MM.1S (cell line): ENCODE results near the gene LOXL4.

Source experiments
- DNase-seq: peaks from one replicate; pipeline ENCODE4 v3.0.0-alpha.2; 2015
- H2AFZ ChIP-seq: fragments of 300-600 bp; sonication (generic); 2 replicates; pipeline ENCODE4 v1.6.0; 2016; ENCODE audit warnings: antibody characterized with exemption, low read length
- H3F3A ChIP-seq: fragments of 300-600 bp; sonication (generic); 2 replicates; pipeline ENCODE4 v1.6.1; 2016; ENCODE audit warnings: mild to moderate bottlenecking, antibody characterized with exemption, low read length, moderate library complexity, mixed read lengths; ENCODE audit not compliant: insufficient read depth
- H3K27ac ChIP-seq: fragments of 300-600 bp; sonication (generic); 2 replicates; pipeline ENCODE4 v1.5.1; 2016; ENCODE audit warnings: mild to moderate bottlenecking, low read length
- H3K27me3 ChIP-seq: fragments of 300-600 bp; sonication (generic); replicated peaks from 2 replicates; pipeline ENCODE4 v1.6.0; 2016; ENCODE audit warnings: low read length; ENCODE audit not compliant: insufficient read depth
- H3K36me3 ChIP-seq: fragments of 300-600 bp; sonication (generic); replicated peaks from 2 replicates; pipeline ENCODE4 v1.6.1; 2016; ENCODE audit warnings: mild to moderate bottlenecking, low read length, mixed read lengths; ENCODE audit not compliant: insufficient read depth
- H3K4me1 ChIP-seq: fragments of 300-600 bp; sonication (generic); 2 replicates; pipeline ENCODE4 v1.6.1; 2016; ENCODE audit warnings: low read length, mixed read lengths
- H3K4me2 ChIP-seq: fragments of 300-600 bp; sonication (generic); 2 replicates; pipeline ENCODE4 v1.6.0; 2016; ENCODE audit warnings: low read depth, low read length
- H3K4me3 ChIP-seq: fragments of 300-600 bp; sonication (generic); 2 replicates; pipeline ENCODE4 v1.5.1; 2016; ENCODE audit warnings: low read length, mixed read lengths
- H3K79me2 ChIP-seq: fragments of 300-600 bp; sonication (generic); 2 replicates; pipeline ENCODE4 v1.6.1; 2016; ENCODE audit warnings: mixed run types, low read length, mixed read lengths
- H3K9ac ChIP-seq: fragments of 300-600 bp; sonication (generic); 2 replicates; pipeline ENCODE4 v1.6.1; 2016; ENCODE audit warnings: low read length, mixed read lengths
- H3K9me2 ChIP-seq: fragments of 300-600 bp; sonication (generic); replicated peaks from 2 replicates; pipeline ENCODE4 v1.6.1; 2016; ENCODE audit warnings: mild to moderate bottlenecking, low read length, mixed read lengths; ENCODE audit not compliant: insufficient read depth
- H3K9me3 ChIP-seq: fragments of 300-600 bp; sonication (generic); replicated peaks from 2 replicates; pipeline ENCODE4 v1.6.1; 2016; ENCODE audit warnings: mild to moderate bottlenecking, low read length, mixed read lengths; ENCODE audit not compliant: insufficient read depth
- H4K20me1 ChIP-seq: fragments of 300-600 bp; sonication (generic); 2 replicates; pipeline ENCODE4 v1.6.1; 2016; ENCODE audit warnings: mild to moderate bottlenecking, low read length, moderate library complexity, mixed read lengths; ENCODE audit not compliant: insufficient read depth
- CTCF ChIP-seq: fragments of 300-600 bp; sonication (generic); IDR thresholded peaks from 2 replicates; pipeline ENCODE4 v1.5.1; 2016; ENCODE audit warnings: antibody characterized with exemption, low read length, mixed read lengths
- EZH2 ChIP-seq: fragments of 300-600 bp; sonication (generic); optimal IDR thresholded peaks from 2 replicates; pipeline ENCODE3; 2017; ENCODE audit warnings: low read depth, mild to moderate bottlenecking, antibody characterized with exemption, low read length, mixed read lengths
- EZH2phosphoT487 ChIP-seq: fragments of 300-600 bp; sonication (generic); IDR thresholded peaks from 2 replicates; pipeline ENCODE4 v1.6.1; 2018; ENCODE audit warnings: antibody characterized with exemption, low read length

LOXL4 gene

GRCh38 chr10:98286419-98286818, 18.4 kb upstream of the LOXL4 start:
- Histone ChIP-seq H3K27ac (no peak overlapping the region), H3F3A (no peaks in the 10 kb centered on the region), H2AFZ (no peak overlapping the region), H4K20me1 (no peaks in the 10 kb centered on the region), H3K9ac (no peak overlapping the region), H3K79me2 (no peaks in the 10 kb centered on the region), H3K9me3 (no peaks in the 10 kb centered on the region), H3K4me2 (no peak overlapping the region), H3K4me3 (no peak overlapping the region), H3K27me3 (no peaks in the 10 kb centered on the region), H3K4me1 (no peaks in the 10 kb centered on the region), H3K36me3 (no peaks in the 10 kb centered on the region), H3K9me2 (no peaks in the 10 kb centered on the region)
- TF ChIP-seq CTCF, result no peak
- TF ChIP-seq EZH2phosphoT487, result no peak
- no peak for TF ChIP-seq EZH2
- DNase-seq, result no peak

GRCh38 chr10:98285416-98285815, 17.4 kb upstream of the LOXL4 start:
- no peak for DNase-seq
- no peaks in the 10 kb centered on the region for H3K36me3 ChIP-seq
- H3K27ac ChIP-seq, result no peak overlapping the region
- no peak overlapping the region for H3K9ac ChIP-seq
- no peaks in the 10 kb centered on the region for H3K27me3 ChIP-seq
- no peaks in the 10 kb centered on the region for H3K9me2 ChIP-seq
- H3K4me3 ChIP-seq, result no peak overlapping the region
- TF ChIP-seq CTCF, result no peak
- no peak for TF ChIP-seq EZH2
- no peak for TF ChIP-seq EZH2phosphoT487
- H3K9me3 ChIP-seq, result no peaks in the 10 kb centered on the region
- no peaks in the 10 kb centered on the region for H4K20me1 ChIP-seq
- no peaks in the 10 kb centered on the region for H3K4me1 ChIP-seq
- no peak overlapping the region for H3K4me2 ChIP-seq
- no peaks in the 10 kb centered on the region for H3K79me2 ChIP-seq
- no peaks in the 10 kb centered on the region for H3F3A ChIP-seq
- H2AFZ ChIP-seq, result no peak overlapping the region

GRCh38 chr10:98276311-98276710, 8.3 kb upstream of the LOXL4 start:
- Histone ChIP-seq H3K4me1 (no peaks in the 10 kb centered on the region), H3K4me3 (no peak overlapping the region), H2AFZ (no peak overlapping the region), H3K36me3 (no peaks in the 10 kb centered on the region), H3K9ac (no peak overlapping the region), H3K27ac (no peak overlapping the region), H3K79me2 (no peaks in the 10 kb centered on the region), H3K9me3 (no peaks in the 10 kb centered on the region), H3K27me3 (no peaks in the 10 kb centered on the region), H3K9me2 (no peaks in the 10 kb centered on the region), H3F3A (no peaks in the 10 kb centered on the region), H4K20me1 (no peaks in the 10 kb centered on the region), H3K4me2 (no peak overlapping the region)
- TF ChIP-seq EZH2 (no peak), CTCF (no peak), EZH2phosphoT487 (no peak)
- no peak for DNase-seq
